Vagina (tissue), 2 donors: ENCODE results near the gene MBNL3.

Experiments used
- POLR2A ChIP-seq, 2 donors: fragments of 450-650 bp; IDR thresholded peaks; one replicate each; pipeline ENCODE4 v1.6.1; 2017; ENCODE audit warnings: antibody characterized with exemption in 2 of 2, mild to moderate bottlenecking in 2 of 2, moderate library complexity in 2 of 2
- POLR2AphosphoS5 ChIP-seq, 2 donors: sonication (generic); formaldehyde crosslinking; IDR thresholded peaks; one replicate each; pipeline ENCODE4 v1.9.0; 2017; ENCODE audit warnings: antibody characterized with exemption in 2 of 2, mild to moderate bottlenecking in 2 of 2, low read depth in 1 of 2; ENCODE audit not compliant: insufficient read depth in 1 of 2
- TF ChIP-seq, protein P1 (sequence below), 3 experiments: fragments of 450-650 bp in 2 of 3; fragments of 200-600 bp in 1 of 3; sonication (generic) in 1 of 3; IDR thresholded peaks; one replicate each; pipeline ENCODE4 v1.5.1; 2017 to 2019; ENCODE audit warnings: antibody characterized with exemption in 3 of 3, mild to moderate bottlenecking in 2 of 3, moderate library complexity in 2 of 3

DNA sequence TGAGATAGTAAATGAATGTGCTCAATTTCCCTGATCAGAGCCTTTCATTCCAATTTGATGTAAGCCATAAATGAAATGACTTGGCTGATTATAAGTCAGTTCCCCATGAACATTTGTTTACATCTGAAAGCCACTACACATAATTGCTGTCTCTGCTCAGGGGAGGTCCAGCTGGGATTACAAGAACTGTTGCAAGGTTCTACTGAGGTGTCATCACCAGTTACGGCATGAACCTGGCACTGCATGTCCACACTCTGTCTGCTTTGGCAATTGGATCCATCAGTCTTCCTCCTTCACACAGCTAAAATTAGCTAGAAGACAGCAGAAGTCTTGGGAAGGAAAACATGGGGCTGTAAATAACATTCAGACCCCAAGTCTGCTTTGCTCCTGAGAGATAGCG is 12.8 kb upstream of the MBNL3 start:
- TF ChIP-seq, protein P1, sequence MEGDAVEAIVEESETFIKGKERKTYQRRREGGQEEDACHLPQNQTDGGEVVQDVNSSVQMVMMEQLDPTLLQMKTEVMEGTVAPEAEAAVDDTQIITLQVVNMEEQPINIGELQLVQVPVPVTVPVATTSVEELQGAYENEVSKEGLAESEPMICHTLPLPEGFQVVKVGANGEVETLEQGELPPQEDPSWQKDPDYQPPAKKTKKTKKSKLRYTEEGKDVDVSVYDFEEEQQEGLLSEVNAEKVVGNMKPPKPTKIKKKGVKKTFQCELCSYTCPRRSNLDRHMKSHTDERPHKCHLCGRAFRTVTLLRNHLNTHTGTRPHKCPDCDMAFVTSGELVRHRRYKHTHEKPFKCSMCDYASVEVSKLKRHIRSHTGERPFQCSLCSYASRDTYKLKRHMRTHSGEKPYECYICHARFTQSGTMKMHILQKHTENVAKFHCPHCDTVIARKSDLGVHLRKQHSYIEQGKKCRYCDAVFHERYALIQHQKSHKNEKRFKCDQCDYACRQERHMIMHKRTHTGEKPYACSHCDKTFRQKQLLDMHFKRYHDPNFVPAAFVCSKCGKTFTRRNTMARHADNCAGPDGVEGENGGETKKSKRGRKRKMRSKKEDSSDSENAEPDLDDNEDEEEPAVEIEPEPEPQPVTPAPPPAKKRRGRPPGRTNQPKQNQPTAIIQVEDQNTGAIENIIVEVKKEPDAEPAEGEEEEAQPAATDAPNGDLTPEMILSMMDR (IDR thresholded peaks at IDR 0.05) = no peak
- TF ChIP-seq POLR2AphosphoS5 (IDR thresholded peaks at IDR 0.05; ENCODE audit: insufficient read depth in 1 of 2, low read depth in 1 of 2) (no peak), POLR2A (IDR thresholded peaks at IDR 0.05) (no peak)
